Measurements from ENCODE around the gene PDXDC1.
"Not testable (repeated sequence)": the region's sequence is repeated elsewhere in the genome, so short reads cannot be mapped to it uniquely, and the experiment has no call there.

PDXDC1 gene

GRCh38 chr16:14963281-14964173, 11.3 kb upstream of the PDXDC1 start (continued):
- TF ChIP-seq CREB5 (CRISPR knock-in tag; IDR thresholded peaks at IDR 0.05; ENCODE audit: low read depth) (no peak), ZNF70 (CRISPR knock-in tag; IDR thresholded peaks at IDR 0.05) (no peak), CSRNP3 (CRISPR knock-in tag; IDR thresholded peaks at IDR 0.05) (no peak)

- TF ChIP-seq SNAI2 (CRISPR knock-in tag; IDR thresholded peaks at IDR 0.05) = no peak
- no peak for TF ChIP-seq POU6F1 (CRISPR knock-in tag; IDR thresholded peaks at IDR 0.05; ENCODE audit: borderline replicate concordance, low read depth)
- TF ChIP-seq CSRNP3 (CRISPR knock-in tag; IDR thresholded peaks at IDR 0.05) = no peak
- no peak for TF ChIP-seq TSHZ2 (CRISPR knock-in tag; IDR thresholded peaks at IDR 0.05)
- TF ChIP-seq CSDC2 (CRISPR knock-in tag; IDR thresholded peaks at IDR 0.05) = no peak
- no peak for TF ChIP-seq ZFP3 (CRISPR knock-in tag; IDR thresholded peaks at IDR 0.05)
- TF ChIP-seq RARB (CRISPR knock-in tag; IDR thresholded peaks at IDR 0.05) = no peak
- no peak for TF ChIP-seq TCF4 (CRISPR knock-in tag; IDR thresholded peaks at IDR 0.05; ENCODE audit: borderline replicate concordance)
- no peak for TF ChIP-seq ISL1 (CRISPR knock-in tag; IDR thresholded peaks at IDR 0.05)
- no peak for TF ChIP-seq ZC3H10 (CRISPR knock-in tag; IDR thresholded peaks at IDR 0.05)
- TF ChIP-seq ZFP30 (CRISPR knock-in tag; IDR thresholded peaks at IDR 0.05) = no peak
- TF ChIP-seq CREB5 (CRISPR knock-in tag; IDR thresholded peaks at IDR 0.05; ENCODE audit: low read depth) = no peak
- TF ChIP-seq ZNF70 (CRISPR knock-in tag; IDR thresholded peaks at IDR 0.05) = no peak
- TF ChIP-seq GLIS3 (CRISPR knock-in tag; IDR thresholded peaks at IDR 0.05) = no peak
- no peak for TF ChIP-seq ESRRG (CRISPR knock-in tag; IDR thresholded peaks at IDR 0.05)
- no peak for TF ChIP-seq PPARA (CRISPR knock-in tag; IDR thresholded peaks at IDR 0.05; ENCODE audit: borderline replicate concordance)
- no peak for ATAC-seq
Measured at GRCh38 chr16:14965328-14965727, 9.5 kb upstream of the PDXDC1 start.

- not testable (repeated sequence) for ATAC-seq
Measured at GRCh38 chr16:14969795-14970194, 5.0 kb upstream of the PDXDC1 start.

- not testable (repeated sequence) for ATAC-seq
Measured at GRCh38 chr16:14971621-14972228, 3.1 kb upstream of the PDXDC1 start.

GRCh38 chr16:14973785-14974322, 972 bp upstream of the PDXDC1 start:
- ATAC-seq = not testable (repeated sequence)

GRCh38 chr16:14974331-14974655, 533 bp upstream of the PDXDC1 start:
- ATAC-seq = not testable (repeated sequence)

GRCh38 chr16:14975418-14976194, 780 bp downstream of the PDXDC1 start:
- ATAC-seq = peak; percentile 52

Data from SK-N-SH treated with all-trans-retinoic acid at 6 μM for 48 hours (cell line).